Muscle layer of duodenum (tissue), 2 donors: ENCODE data around the gene HTR2B.
A peak's percentile ranks its signal among the peaks of the same experiment; 100 is the strongest.

Experiments used
- H3K27ac ChIP-seq: one replicate; pipeline ENCODE4 v1.7.0; 2013; ENCODE audit warnings: mild to moderate bottlenecking, low read length
- H3K27me3 ChIP-seq: one replicate; pipeline ENCODE4 v1.7.0; 2013; ENCODE audit warnings: low read depth, mild to moderate bottlenecking, control low read depth, low read length
- H3K36me3 ChIP-seq, 2 donors: one replicate each; pipeline ENCODE4 v1.7.0; 2013; ENCODE audit warnings: low read length in 2 of 2, control low read depth in 1 of 2, mild to moderate bottlenecking in 1 of 2; ENCODE audit not compliant: insufficient read depth in 2 of 2, control insufficient read depth in 1 of 2
- H3K4me1 ChIP-seq, 2 donors: one replicate each; pipeline ENCODE4 v1.7.0; 2013; ENCODE audit warnings: low read length in 2 of 2, mild to moderate bottlenecking in 2 of 2, control low read depth in 1 of 2, moderate library complexity in 1 of 2; ENCODE audit not compliant: insufficient read depth in 2 of 2, control insufficient read depth in 1 of 2
- H3K4me3 ChIP-seq, 2 donors: one replicate each; pipeline ENCODE4 v1.7.0; 2013; ENCODE audit warnings: low read length in 2 of 2, low read depth in 1 of 2, mild to moderate bottlenecking in 1 of 2
- H3K9me3 ChIP-seq, 2 donors: one replicate each; pipeline ENCODE4 v1.7.0; 2013; ENCODE audit warnings: low read length in 2 of 2, control low read depth in 1 of 2, mild to moderate bottlenecking in 1 of 2; ENCODE audit not compliant: control insufficient read depth in 1 of 2
- donor health status: healthy.

Gene HTR2B

GRCh38 chr2:231124838-231125568 is at the start of gene HTR2B:
Gene HTR2B (minus strand): TSS chr2:231125042. CDS start chr2:231123764, 1,278 bp downstream.
- H3K9me3 ChIP-seq = no peaks in the 10 kb centered on the region
- peak within 1 kb of the TSS; percentile 89 for H3K27ac ChIP-seq
- H3K36me3 ChIP-seq = no peaks in the 10 kb centered on the region
- H3K27me3 ChIP-seq = no peaks in the 10 kb centered on the region
- peaks cover 6 to 9% of the 10 kb centered on the region in 2 donors for H3K4me1 ChIP-seq
- H3K4me3 ChIP-seq = peak within 1 kb of the TSS; percentile 55 to 76

GRCh38 chr2:231174211-231174651 is 49.4 kb upstream of the HTR2B start:
- H3K4me3 ChIP-seq = no peak overlapping the region
- no peaks in the 10 kb centered on the region for H3K9me3 ChIP-seq
- peak overlapping the region; percentile 5 for H3K27ac ChIP-seq
- H3K27me3 ChIP-seq = no peaks in the 10 kb centered on the region
- H3K4me1 ChIP-seq = peaks cover 0 to 5% of the 10 kb centered on the region in 2 donors
- H3K36me3 ChIP-seq = peaks cover 17 to 30% of the 10 kb centered on the region in 2 donors

DNA sequence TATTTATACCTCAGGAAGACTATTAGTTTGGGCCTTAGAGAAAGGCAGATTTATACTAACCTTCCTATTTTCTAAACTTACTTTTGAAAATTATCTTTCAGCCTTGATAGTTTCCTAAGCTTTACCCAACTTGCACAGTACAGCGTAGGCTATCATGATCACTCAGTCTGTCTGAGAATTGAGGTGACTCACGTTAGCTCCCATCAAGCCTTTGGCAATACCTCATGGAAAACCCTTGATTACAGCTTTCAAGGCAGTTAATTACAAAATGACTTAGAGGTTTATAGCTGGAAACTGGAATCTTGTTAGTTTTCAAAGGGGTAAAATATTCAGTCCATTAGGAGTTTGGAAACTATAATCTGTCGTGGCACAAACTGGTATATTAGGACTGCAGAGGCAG is 47.2 kb upstream of the HTR2B start:
- H3K27ac ChIP-seq = no peak overlapping the region

GRCh38 chr2:231170055-231170454 is 45.2 kb upstream of the HTR2B start:
- H3K4me1 ChIP-seq = peaks cover 0 to 5% of the 10 kb centered on the region in 2 donors
- no peaks in the 10 kb centered on the region for H3K27me3 ChIP-seq
- H3K36me3 ChIP-seq = peaks cover 40 to 41% of the 10 kb centered on the region in 2 donors
- no peak overlapping the region for H3K27ac ChIP-seq
- H3K4me3 ChIP-seq = no peak overlapping the region
- H3K9me3 ChIP-seq = no peaks in the 10 kb centered on the region

More for the DNA sequence above, 47.2 kb upstream of the HTR2B start:
- Histone ChIP-seq H3K9me3 (no peaks in the 10 kb centered on the region), H3K36me3 (peaks cover 24 to 38% of the 10 kb centered on the region in 2 donors), H3K4me1 (peaks cover 0 to 5% of the 10 kb centered on the region in 2 donors), H3K27me3 (no peaks in the 10 kb centered on the region), H3K4me3 (no peak overlapping the region)

- peak overlapping the region; percentile 1 for H3K27ac ChIP-seq
- H3K4me3 ChIP-seq = no peak overlapping the region
- H3K9me3 ChIP-seq = no peaks in the 10 kb centered on the region
- H3K4me1 ChIP-seq = peaks cover 0 to 4% of the 10 kb centered on the region in 2 donors
- no peaks in the 10 kb centered on the region for H3K27me3 ChIP-seq
- H3K36me3 ChIP-seq = peaks cover 40 to 44% of the 10 kb centered on the region in 2 donors
Observed at GRCh38 chr2:231169488-231169887, 44.6 kb upstream of the HTR2B start.

DNA sequence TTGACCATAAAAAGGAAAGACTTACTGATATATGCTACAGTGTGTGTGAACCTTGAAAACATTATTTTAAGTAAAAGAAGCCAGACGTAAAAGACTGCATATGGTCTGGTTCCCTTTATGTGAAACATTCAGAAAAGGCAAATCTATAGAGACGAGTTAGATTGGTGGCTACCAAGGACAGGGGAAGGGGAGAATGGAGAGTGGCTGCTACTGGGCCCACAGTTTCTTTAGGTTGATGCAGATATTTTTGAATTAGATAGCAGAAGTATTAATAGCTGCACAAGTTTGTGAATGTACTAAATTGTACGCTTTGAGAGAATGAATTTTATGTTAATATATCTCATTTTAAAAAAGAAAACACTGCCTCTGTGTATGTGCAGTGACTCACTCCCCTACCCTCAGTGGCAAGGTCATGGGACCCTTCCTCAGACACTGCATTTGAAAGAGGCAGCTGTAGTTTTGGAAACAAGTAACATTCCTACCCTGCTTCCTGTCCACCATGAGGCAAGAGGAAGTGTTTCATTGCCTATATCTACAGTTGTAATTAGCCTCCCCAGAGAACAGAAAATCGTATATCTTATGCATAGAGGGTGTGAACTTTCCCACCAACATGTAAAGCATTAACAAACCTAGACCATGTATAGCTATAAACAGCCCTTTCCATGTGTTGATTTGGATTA is 43.8 kb upstream of the HTR2B start:
- Histone ChIP-seq H3K27ac (no peak overlapping the region), H3K9me3 (no peaks in the 10 kb centered on the region), H3K4me3 (no peak overlapping the region), H3K27me3 (no peaks in the 10 kb centered on the region), H3K4me1 (no peaks in the 10 kb centered on the region), H3K36me3 (peaks cover 42 to 46% of the 10 kb centered on the region in 2 donors)

DNA sequence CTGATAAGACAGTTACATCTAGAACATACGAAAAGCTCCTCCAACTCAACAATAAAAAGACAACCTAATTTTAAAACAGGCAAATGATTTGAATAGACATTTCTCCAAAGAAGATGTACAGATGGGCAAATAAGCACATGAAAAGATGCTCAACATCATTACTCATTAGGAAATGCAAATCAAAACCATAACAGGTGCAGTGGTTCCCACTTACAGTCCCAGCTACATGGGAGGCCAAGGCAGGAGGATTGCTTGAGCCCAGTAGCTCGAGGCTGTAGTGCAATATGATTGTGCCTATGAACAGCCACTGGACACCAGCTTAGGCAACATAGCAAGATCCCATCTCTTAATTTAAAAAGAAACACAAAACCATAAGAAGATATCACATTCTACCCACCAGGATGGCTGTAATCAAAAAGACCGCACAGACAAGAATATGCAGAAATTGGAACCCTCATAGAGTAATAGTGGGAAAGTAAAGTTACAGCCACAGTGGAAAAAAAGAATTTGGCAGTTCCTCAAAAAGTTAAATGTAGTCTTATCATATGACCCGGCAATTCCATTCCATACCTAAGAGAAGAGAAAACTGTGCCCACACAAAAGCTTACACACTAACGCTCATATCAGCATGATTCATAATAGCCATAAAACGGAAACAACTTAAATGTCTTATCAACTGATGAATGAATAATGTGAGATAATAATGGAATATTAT is 43.1 kb upstream of the HTR2B start:
- Histone ChIP-seq H3K4me1 (no peaks in the 10 kb centered on the region), H3K9me3 (no peaks in the 10 kb centered on the region), H3K27ac (no peak overlapping the region), H3K27me3 (no peaks in the 10 kb centered on the region), H3K4me3 (no peak overlapping the region), H3K36me3 (peaks cover 42 to 46% of the 10 kb centered on the region in 2 donors)

GRCh38 chr2:231163414-231164095 is 38.7 kb upstream of the HTR2B start:
- no peak overlapping the region for H3K27ac ChIP-seq
- H3K36me3 ChIP-seq = peaks cover 31 to 39% of the 10 kb centered on the region in 2 donors
- H3K4me1 ChIP-seq = peaks cover 9 to 11% of the 10 kb centered on the region in 2 donors

DNA sequence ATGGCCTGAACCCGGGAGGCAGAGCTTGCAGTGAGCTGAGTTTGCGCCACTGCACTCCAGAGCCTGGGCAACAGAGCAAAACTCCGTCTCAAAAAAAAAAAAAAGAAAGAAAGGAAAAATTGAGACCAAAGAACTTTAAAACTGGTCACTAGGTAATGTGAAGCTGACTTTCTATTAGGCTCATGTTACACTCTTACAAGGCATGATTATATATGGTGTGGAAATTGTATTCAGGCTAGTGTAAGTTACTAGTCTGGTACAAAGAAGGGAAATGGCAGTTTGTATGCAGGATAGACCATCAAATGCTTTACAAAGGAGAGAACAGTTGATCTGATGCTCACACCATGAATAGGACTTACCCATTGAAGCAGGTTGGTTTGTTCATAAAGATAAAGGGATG is 38.2 kb upstream of the HTR2B start:
- H3K36me3 ChIP-seq = peaks cover 31 to 41% of the 10 kb centered on the region in 2 donors
- no peak overlapping the region for H3K27ac ChIP-seq

More at GRCh38 chr2:231163414-231164095, 38.7 kb upstream of the HTR2B start:
- Histone ChIP-seq H3K27me3 (no peaks in the 10 kb centered on the region), H3K9me3 (no peaks in the 10 kb centered on the region), H3K4me3 (no peak overlapping the region)

DNA sequence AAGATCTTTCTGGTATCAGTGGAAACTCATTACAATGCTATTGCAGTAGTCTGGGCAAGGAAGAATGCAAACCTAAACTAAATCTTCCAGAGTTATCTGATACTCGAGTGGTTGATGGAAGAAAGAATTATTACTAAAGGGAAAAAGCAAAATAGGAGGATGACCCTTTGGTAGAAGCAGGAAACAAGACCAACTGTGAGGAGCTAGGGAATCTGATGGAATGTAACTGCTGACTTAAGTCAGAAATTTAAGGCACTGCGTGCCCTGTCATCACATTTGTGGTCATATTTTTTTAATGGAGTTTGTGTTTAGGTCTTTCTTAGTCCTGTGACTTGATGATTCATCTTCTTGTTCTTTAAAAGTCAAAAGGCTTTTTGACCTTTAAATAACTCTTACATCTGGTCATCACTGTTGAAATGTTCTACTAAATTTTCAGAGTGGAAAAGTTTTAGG is 37.1 kb upstream of the HTR2B start:
- Histone ChIP-seq H3K4me3 (no peak overlapping the region), H3K27me3 (no peaks in the 10 kb centered on the region), H3K9me3 (no peaks in the 10 kb centered on the region), H3K27ac (peak overlapping the region; percentile 85), H3K4me1 (peaks cover 9 to 11% of the 10 kb centered on the region in 2 donors), H3K36me3 (peaks cover 23 to 35% of the 10 kb centered on the region in 2 donors)

More for the DNA sequence above, 38.2 kb upstream of the HTR2B start:
- Histone ChIP-seq H3K9me3 (no peaks in the 10 kb centered on the region), H3K4me1 (peaks cover 9 to 11% of the 10 kb centered on the region in 2 donors), H3K4me3 (no peak overlapping the region), H3K27me3 (no peaks in the 10 kb centered on the region)
